Stimulated activated CD4-positive, alpha-beta T cell treated with anti-CD3 and anti-CD28 coated beads, Interleukin-2, amount 100 ng/mL, for 4 hours (primary cell): Measurements from ENCODE around the gene FMNL2.
"Not testable (repeated sequence)": the region's sequence is repeated elsewhere in the genome, so short reads cannot be mapped to it uniquely, and the experiment has no call there.

ENCODE experiments used
- DNase-seq: peaks from one replicate; pipeline ENCODE4 v3.0.0-alpha.2; 2020; ENCODE audit warnings: low read depth

FMNL2 gene

GRCh38 chr2:152473151-152473857 is 138.3 kb downstream of the FMNL2 start:
- DNase-seq, result no peak

DNA sequence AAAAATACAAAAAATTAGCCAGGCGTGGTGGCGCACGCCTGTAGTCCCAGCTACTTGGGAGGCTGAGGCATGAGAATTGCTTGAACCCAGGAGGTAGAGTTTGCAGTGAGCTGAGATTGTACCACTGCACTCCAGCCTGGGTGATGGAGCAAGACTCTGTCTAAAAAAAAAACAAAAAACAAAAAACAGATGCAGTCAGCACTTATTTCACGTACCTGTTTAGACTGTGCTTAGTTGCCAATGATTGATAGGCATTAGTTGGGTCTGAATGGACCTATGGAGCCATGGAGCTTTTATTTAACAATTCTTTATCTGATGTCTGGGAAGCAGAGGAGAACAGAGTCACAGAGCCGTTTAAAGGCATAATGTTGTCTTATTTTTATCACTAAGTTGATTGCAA is 139.5 kb downstream of the FMNL2 start:
- not testable (repeated sequence) for DNase-seq

DNA sequence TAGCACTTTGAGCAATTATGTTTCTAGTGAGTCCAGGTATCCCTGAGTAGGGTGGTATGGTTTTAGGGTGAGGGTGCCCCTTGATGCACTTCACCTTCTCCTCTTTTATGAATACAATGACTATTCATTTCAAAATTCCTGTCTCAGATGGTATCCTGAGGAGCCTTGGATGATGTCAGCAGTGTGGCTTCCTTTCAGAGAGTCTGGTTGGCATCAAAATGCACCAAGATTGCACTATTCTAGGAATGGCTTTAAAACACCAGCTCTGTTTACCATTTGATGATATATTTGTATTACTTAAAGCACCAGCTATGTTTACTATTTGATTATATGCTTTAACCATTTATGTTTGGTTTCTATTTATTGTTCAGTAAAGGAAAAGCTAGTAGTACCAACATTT is 141.0 kb downstream of the FMNL2 start:
- no peak for DNase-seq

GRCh38 chr2:152477347-152478092 is 142.5 kb downstream of the FMNL2 start:
- no peak for DNase-seq

GRCh38 chr2:152479282-152479681 is 144.3 kb downstream of the FMNL2 start:
- no peak for DNase-seq

- DNase-seq, result no peak
Measured at GRCh38 chr2:152480821-152481399, 145.9 kb downstream of the FMNL2 start.

- no peak for DNase-seq
Measured at GRCh38 chr2:152481881-152482583, 147.1 kb downstream of the FMNL2 start.

- no peak for DNase-seq
Measured at GRCh38 chr2:152483276-152484063, 148.5 kb downstream of the FMNL2 start.

- DNase-seq, result no peak
Measured at GRCh38 chr2:152485954-152486736, 151.2 kb downstream of the FMNL2 start.

DNA sequence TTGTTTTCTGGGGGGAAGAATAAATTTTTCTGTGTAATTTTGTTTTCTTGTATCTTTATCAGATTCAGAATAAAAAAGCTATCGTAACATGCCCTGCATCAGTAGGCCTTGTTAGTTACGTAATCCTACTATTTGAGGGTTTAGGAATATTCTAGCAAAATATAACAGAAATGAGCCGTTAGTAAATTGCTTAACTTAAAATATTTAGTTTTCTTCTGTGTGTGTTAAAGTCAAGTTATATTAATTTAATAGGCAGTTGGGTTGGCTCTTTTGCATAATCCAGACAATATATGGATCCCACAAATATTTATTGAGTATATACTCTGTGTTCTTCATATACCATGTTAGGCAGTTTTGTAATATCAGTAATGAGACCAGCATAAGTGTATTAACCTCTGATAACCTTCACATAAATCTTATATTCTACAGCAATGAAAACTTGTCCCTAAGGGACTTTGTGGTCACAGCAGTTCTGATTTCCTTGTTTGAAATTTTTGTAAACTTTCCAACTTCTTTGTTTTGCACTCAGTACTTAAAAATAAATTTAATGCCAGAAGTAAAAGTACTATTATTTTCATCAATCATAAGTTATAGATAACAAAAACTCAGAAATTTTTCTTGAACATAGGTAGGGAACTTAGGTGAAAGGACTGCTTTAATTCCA is 151.9 kb downstream of the FMNL2 start:
- DNase-seq, result no peak

- DNase-seq, result no peak
Measured at GRCh38 chr2:152488075-152488474, 153.1 kb downstream of the FMNL2 start.

DNA sequence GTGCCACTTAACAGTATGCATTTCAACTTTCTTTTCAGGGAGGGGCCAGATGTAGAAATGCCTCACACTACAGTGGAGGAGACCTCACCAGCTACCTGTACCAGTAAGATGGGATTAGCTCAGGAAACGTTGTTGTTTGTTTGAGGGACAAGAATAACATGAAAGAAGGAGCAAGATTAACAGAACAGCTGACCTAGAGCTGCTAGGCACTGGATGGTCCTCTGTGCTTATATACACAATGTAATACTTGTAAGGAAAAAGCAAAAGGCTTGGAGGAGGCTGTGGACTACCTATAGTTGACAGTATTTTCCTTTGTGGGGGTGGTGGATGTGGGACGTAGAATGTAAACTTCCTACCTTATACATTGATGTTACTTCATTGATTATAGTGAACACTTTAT is 154.4 kb downstream of the FMNL2 start:
- DNase-seq, result no peak

DNA sequence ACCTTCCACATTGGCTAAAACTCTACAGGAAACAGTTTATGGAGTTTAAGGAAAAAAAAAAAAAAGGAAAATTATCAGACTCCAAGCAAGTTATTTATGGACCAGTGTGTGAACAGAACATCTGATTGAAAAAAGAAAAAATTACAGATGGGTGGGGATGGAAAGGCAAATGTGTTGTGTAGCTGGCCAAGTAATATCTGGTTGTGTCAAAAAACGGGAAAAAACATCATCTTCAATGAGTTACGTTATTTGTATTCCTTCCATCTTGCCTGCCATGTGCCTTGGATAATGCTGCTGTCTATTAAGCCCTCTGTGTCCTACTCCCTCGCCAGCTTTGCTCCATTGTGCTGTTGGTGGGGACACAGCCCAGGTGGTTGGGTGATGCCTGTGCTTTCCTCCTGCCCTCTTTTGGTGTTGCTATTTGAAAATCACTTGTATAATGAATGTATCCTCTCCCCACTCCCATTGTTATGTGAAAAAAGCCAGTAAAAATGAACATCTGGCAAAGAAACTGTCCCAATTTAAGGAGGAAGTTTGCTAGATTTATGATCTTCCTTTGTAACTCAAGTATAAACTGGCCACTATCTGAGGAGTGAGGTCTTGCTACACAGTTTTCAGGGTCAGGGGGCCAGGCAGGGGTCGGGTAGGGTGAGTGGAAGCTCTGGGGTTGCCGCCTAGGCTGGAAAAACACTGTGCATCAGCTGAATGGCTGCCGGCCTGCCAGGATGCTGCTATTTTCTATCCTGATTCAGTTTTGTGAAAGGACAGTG is 155.9 kb downstream of the FMNL2 start:
- no peak for DNase-seq

GRCh38 chr2:152492131-152492530 is 157.2 kb downstream of the FMNL2 start:
- DNase-seq, result no peak

GRCh38 chr2:152492911-152493310 is 157.9 kb downstream of the FMNL2 start:
- DNase-seq, result no peak

- no peak for DNase-seq
Measured at GRCh38 chr2:152493417-152493816, 158.4 kb downstream of the FMNL2 start.

- DNase-seq, result no peak
Measured at GRCh38 chr2:152493945-152494528, 159.1 kb downstream of the FMNL2 start.

DNA sequence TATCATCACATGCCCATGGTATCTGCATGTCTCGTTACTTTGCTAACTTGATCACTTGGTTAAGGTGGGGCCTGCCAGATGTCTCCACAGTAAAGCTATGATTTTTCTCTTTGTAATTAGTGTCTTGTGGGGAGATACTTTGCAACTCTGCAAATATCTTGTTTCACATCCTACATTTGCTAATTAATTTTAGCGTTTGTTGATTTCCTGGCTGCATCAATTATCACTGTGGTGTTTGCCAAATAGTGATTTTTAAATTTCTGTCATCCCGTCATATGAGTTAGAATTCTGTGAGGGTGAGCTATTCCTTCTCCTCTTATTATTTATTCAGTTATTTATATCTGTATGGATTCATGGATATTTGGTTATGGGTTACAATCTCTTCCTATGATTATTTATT is 161.4 kb downstream of the FMNL2 start:
- no peak for DNase-seq

- no peak for DNase-seq
Measured at GRCh38 chr2:152497481-152498052, 162.6 kb downstream of the FMNL2 start.
